ENCODE results near the gene SRGAP1. TPM values are rescaled to one million over a fixed set of nuclear protein-coding genes. Genes with fewer than 3 reads are reported as not detected.

The SRGAP1 gene
- polyA plus RNA-seq, 1 donor from 2014 or later = 4.8 TPM

GRCh38 chr12:63967358-63968145 lies 123.1 kb downstream of the SRGAP1 start:
- H3K36me3 ChIP-seq (ENCODE audit: insufficient read depth, low read length) = no peaks in the 10 kb centered on the region
- no peaks in the 10 kb centered on the region for H3K9me3 ChIP-seq (ENCODE audit: low read length)
- TF ChIP-seq TAF1 (IDR thresholded peaks at IDR 0.05; ENCODE audit: low read depth) (no peak), CTCF (IDR thresholded peaks at IDR 0.05; ENCODE audit: poor library complexity, severe bottlenecking) (no peak), POLR2AphosphoS5 (IDR thresholded peaks at IDR 0.05) (no peak), RAD21 (conservative IDR thresholded peaks at IDR 0.05) (no peak), EZH2 (IDR thresholded peaks at IDR 0.05; ENCODE audit: borderline replicate concordance, insufficient read depth, low read length, poor library complexity, severe bottlenecking) (no peak), EP300 (conservative IDR thresholded peaks at IDR 0.05; ENCODE audit: poor library complexity, severe bottlenecking) (no peak), REST (IDR thresholded peaks at IDR 0.05; ENCODE audit: borderline replicate concordance) (no peak), MXI1 (conservative IDR thresholded peaks at IDR 0.05; ENCODE audit: poor library complexity, severe bottlenecking) (no peak), SMC3 (conservative IDR thresholded peaks at IDR 0.05; ENCODE audit: poor library complexity) (no peak)
- no peaks in the 10 kb centered on the region for H3K9me2 ChIP-seq (ENCODE audit: insufficient read depth, low read length)
- H3F3A ChIP-seq (ENCODE audit: insufficient read depth, low read length, poor library complexity, severe bottlenecking) = no peaks in the 10 kb centered on the region
- no peaks in the 10 kb centered on the region for H3K79me2 ChIP-seq (replicated peaks; ENCODE audit: insufficient read depth, low read length)
- no peak overlapping the region for H3K27ac ChIP-seq (ENCODE audit: low read length)
- H3K4me2 ChIP-seq (ENCODE audit: low read length) = no peak overlapping the region
- H3K27me3 ChIP-seq (ENCODE audit: insufficient read depth, low read depth, low read length) = no peaks in the 10 kb centered on the region
- H2AFZ ChIP-seq (ENCODE audit: low read depth, low read length) = no peak overlapping the region
- no peak overlapping the region for H3K4me3 ChIP-seq (ENCODE audit: low read length)
- no peaks in the 10 kb centered on the region for H4K20me1 ChIP-seq (ENCODE audit: insufficient read depth)
- no peak overlapping the region for H3K9ac ChIP-seq (ENCODE audit: low read length)

- no peaks in the 10 kb centered on the region for H3K36me3 ChIP-seq (ENCODE audit: insufficient read depth, low read length)
- no peak overlapping the region for H3K9ac ChIP-seq (ENCODE audit: low read length)
- H3F3A ChIP-seq (ENCODE audit: insufficient read depth, low read length, poor library complexity, severe bottlenecking) = no peaks in the 10 kb centered on the region
- H3K4me2 ChIP-seq (ENCODE audit: low read length) = no peak overlapping the region
- H2AFZ ChIP-seq (ENCODE audit: low read depth, low read length) = no peak overlapping the region
- no peaks in the 10 kb centered on the region for H4K20me1 ChIP-seq (ENCODE audit: insufficient read depth)
- H3K4me3 ChIP-seq (ENCODE audit: low read length) = no peak overlapping the region
- no peaks in the 10 kb centered on the region for H3K9me2 ChIP-seq (ENCODE audit: insufficient read depth, low read length)
- no peaks in the 10 kb centered on the region for H3K79me2 ChIP-seq (replicated peaks; ENCODE audit: insufficient read depth, low read length)
- no peak overlapping the region for H3K27ac ChIP-seq (ENCODE audit: low read length)
- no peaks in the 10 kb centered on the region for H3K27me3 ChIP-seq (ENCODE audit: insufficient read depth, low read depth, low read length)
- TF ChIP-seq EZH2 (IDR thresholded peaks at IDR 0.05; ENCODE audit: borderline replicate concordance, insufficient read depth, low read length, poor library complexity, severe bottlenecking) (no peak), TAF1 (IDR thresholded peaks at IDR 0.05; ENCODE audit: low read depth) (no peak), REST (IDR thresholded peaks at IDR 0.05; ENCODE audit: borderline replicate concordance) (no peak), SMC3 (conservative IDR thresholded peaks at IDR 0.05; ENCODE audit: poor library complexity) (no peak)
- no peaks in the 10 kb centered on the region for H3K9me3 ChIP-seq (ENCODE audit: low read length)
These were observed 124.2 kb downstream of the SRGAP1 start for GRCh38 chr12:63968673-63969072.

Measured in neural cell (in vitro differentiated cells).